Prostate gland (tissue), 2 donors: ENCODE results near the gene GIN1. TPM values are rescaled to one million over a fixed set of nuclear protein-coding genes. Genes with fewer than 3 reads are reported as not detected.

Experiments
- DNase-seq: peaks from one replicate; pipeline ENCODE4 v3.0.0-alpha.2; 2019; ENCODE audit warnings: low spot score
- H3K27ac ChIP-seq, 2 donors: fragments of 200-600 bp; sonication (generic); 2 replicates each; pipeline ENCODE4 v1.5.1; 2017 to 2019
- H3K27me3 ChIP-seq: fragments of 200-600 bp; sonication (generic); replicated peaks from 2 replicates; pipeline ENCODE4 v1.5.1; 2019; ENCODE audit not compliant: insufficient read depth
- H3K36me3 ChIP-seq, 2 donors: fragments of 200-600 bp; sonication (generic); 1 replicate in 1 of 2; 2 replicates in 1 of 2; pipeline versions ENCODE4 v1.5.1 to v1.8.1; 2017 to 2019
- H3K4me1 ChIP-seq: fragments of 200-600 bp; sonication (generic); replicated peaks from 2 replicates; pipeline ENCODE4 v1.5.1; 2019
- H3K4me3 ChIP-seq, 2 donors: fragments of 200-600 bp; sonication (generic); 2 replicates each; pipeline ENCODE4 v1.5.1; 2017 to 2019
- H3K9me3 ChIP-seq: fragments of 200-600 bp; sonication (generic); 2 replicates; pipeline ENCODE4 v1.5.1; 2017
- CTCF ChIP-seq, 4 experiments: fragments of 200-600 bp in 2 of 4; fragments of 450-650 bp in 2 of 4; sonication (generic) in 2 of 4; IDR thresholded peaks; 1 replicate in 3 of 4; 2 replicates in 1 of 4; pipeline ENCODE4 v1.5.1; 2016 to 2019; ENCODE audit warnings: antibody characterized with exemption in 4 of 4, mild to moderate bottlenecking in 2 of 4, moderate library complexity in 2 of 4
- POLR2A ChIP-seq: fragments of 450-650 bp; IDR thresholded peaks from one replicate; pipeline ENCODE4 v1.6.1; 2016; ENCODE audit warnings: antibody characterized with exemption, mild to moderate bottlenecking
- POLR2AphosphoS5 ChIP-seq: sonication (generic); formaldehyde crosslinking; IDR thresholded peaks from one replicate; pipeline ENCODE4 v1.6.1; 2017; ENCODE audit warnings: antibody characterized with exemption
- WGBS: methylation state at CpG from one replicate; pipeline ENCODE4 v1.1.5; 2018; 5-methylcytosine and 5-hydroxymethylcytosine counted together
- intact Hi-C: fragments of 100-400 bp; cut with DNase I; formaldehyde crosslinking; loops from one replicate; pipeline ENCODE4 v1.14.2; 2022
- total RNA-seq, 2 donors: library from RNA; depleted of rRNA; stranded (reverse); fragments of >200 nt; gene quantifications; one replicate each; pipeline ENCODE4 v1.1.0, GENCODE V29; 2016

Gene GIN1
- total RNA-seq, 2 donors from 2014 or later = 7.2 to 8.0 TPM

GRCh38 chr5:103108086-103108485, 11.9 kb downstream of the GIN1 start:
- no peaks in the 10 kb centered on the region for H3K36me3 ChIP-seq
- WGBS = 69% methylated on average over 2 of the region's 2 CpGs
- H3K27ac ChIP-seq = no peak overlapping the region
- no peak for DNase-seq
- no peak overlapping the region for H3K4me3 ChIP-seq
- TF ChIP-seq POLR2AphosphoS5 = no peak
- TF ChIP-seq CTCF (IDR thresholded peaks at IDR 0.05) = no peak
- no peak for TF ChIP-seq POLR2A
- no peaks in the 10 kb centered on the region for H3K9me3 ChIP-seq
- intact Hi-C loops = no loop called here
- no peaks in the 10 kb centered on the region for H3K4me1 ChIP-seq
- no peaks in the 10 kb centered on the region for H3K27me3 ChIP-seq

- intact Hi-C loops = no loop called here
- no peaks in the 10 kb centered on the region for H3K4me1 ChIP-seq
- H3K9me3 ChIP-seq = no peaks in the 10 kb centered on the region
- no peak overlapping the region for H3K4me3 ChIP-seq
- 52% methylated on average over 1 of the region's 1 CpG for WGBS
- H3K27me3 ChIP-seq = no peaks in the 10 kb centered on the region
- DNase-seq = no peak
- no peaks in the 10 kb centered on the region for H3K36me3 ChIP-seq
- TF ChIP-seq CTCF (IDR thresholded peaks at IDR 0.05) = no peak
- TF ChIP-seq POLR2A = no peak
- TF ChIP-seq POLR2AphosphoS5 = no peak
- no peak overlapping the region for H3K27ac ChIP-seq
Observed at GRCh38 chr5:103102234-103102633, 17.7 kb downstream of the GIN1 start.

GRCh38 chr5:103101079-103101750, 18.7 kb downstream of the GIN1 start:
- no peaks in the 10 kb centered on the region for H3K27me3 ChIP-seq
- no peaks in the 10 kb centered on the region for H3K36me3 ChIP-seq
- no peak for TF ChIP-seq CTCF (IDR thresholded peaks at IDR 0.05)
- no peak for TF ChIP-seq POLR2A
- TF ChIP-seq POLR2AphosphoS5 = no peak
- H3K4me3 ChIP-seq = no peak overlapping the region
- intact Hi-C loops = no loop called here
- H3K4me1 ChIP-seq = no peaks in the 10 kb centered on the region
- DNase-seq = no peak
- no peak overlapping the region for H3K27ac ChIP-seq
- 69% methylated on average over 6 of the region's 6 CpGs for WGBS
- no peaks in the 10 kb centered on the region for H3K9me3 ChIP-seq

GRCh38 chr5:103098993-103099392, 20.9 kb downstream of the GIN1 start:
- Histone ChIP-seq H3K4me3 (no peak overlapping the region), H3K4me1 (no peaks in the 10 kb centered on the region), H3K27me3 (no peaks in the 10 kb centered on the region), H3K27ac (no peak overlapping the region), H3K9me3 (no peaks in the 10 kb centered on the region), H3K36me3 (no peaks in the 10 kb centered on the region)
- TF ChIP-seq POLR2AphosphoS5 (no peak), POLR2A (no peak), CTCF (IDR thresholded peaks at IDR 0.05) (no peak)
- 61% methylated on average over 2 of the region's 2 CpGs for WGBS
- intact Hi-C loops = no loop called here
- no peak for DNase-seq

- Histone ChIP-seq H3K27me3 (no peaks in the 10 kb centered on the region), H3K4me3 (no peak overlapping the region), H3K36me3 (no peaks in the 10 kb centered on the region), H3K9me3 (no peaks in the 10 kb centered on the region), H3K27ac (no peak overlapping the region), H3K4me1 (no peaks in the 10 kb centered on the region)
- no peak for TF ChIP-seq POLR2AphosphoS5
- TF ChIP-seq POLR2A = no peak
- no peak for TF ChIP-seq CTCF (IDR thresholded peaks at IDR 0.05)
- intact Hi-C loops = no loop called here
- no peak for DNase-seq
- 48% methylated on average over 2 of the region's 2 CpGs for WGBS
Observed at GRCh38 chr5:103094737-103095136, 25.2 kb downstream of the GIN1 start.
